Loucy (cell line): ENCODE measurements around the gene MUC7.

Experiments
- EZH2phosphoT487 ChIP-seq: fragments of 200-600 bp; IDR thresholded peaks from 2 replicates; pipeline ENCODE4 v1.6.1; 2018; ENCODE audit warnings: antibody characterized with exemption, mild to moderate bottlenecking, moderate library complexity, borderline replicate concordance
- TF ChIP-seq, protein P1 (sequence below): fragments of 200-600 bp; sonication (generic); conservative IDR thresholded peaks from 2 replicates; pipeline ENCODE4 v1.5.1; 2014; ENCODE audit warnings: mild to moderate bottlenecking, antibody characterized with exemption, low read length

DNA sequence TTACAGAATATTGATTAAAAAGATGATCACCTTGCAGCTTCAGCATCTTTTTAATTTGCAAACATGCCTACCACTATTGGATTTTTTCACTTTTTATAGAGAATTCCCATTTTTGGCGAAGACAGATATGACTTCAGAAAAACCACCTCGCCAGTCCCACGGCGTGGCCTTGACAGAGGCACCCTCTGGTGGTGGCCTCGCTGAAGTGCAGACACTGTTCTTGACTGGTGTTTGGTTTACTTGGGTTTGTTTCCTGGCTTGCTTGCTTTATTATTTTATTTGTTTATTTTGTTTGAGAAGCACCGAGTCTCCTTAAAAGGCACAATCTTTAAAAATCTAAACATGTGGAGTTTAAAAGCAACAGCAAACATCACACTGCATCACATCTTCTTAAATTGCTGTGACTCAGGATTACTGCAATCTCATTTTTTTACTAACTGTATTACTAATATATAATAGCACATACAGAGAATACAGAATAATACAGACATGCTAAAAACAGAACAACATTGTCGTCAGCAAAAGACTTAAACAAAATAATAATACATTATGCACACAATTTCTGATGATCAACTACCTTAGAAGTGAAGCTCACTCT lies 33.3 kb downstream of the MUC7 start:
- TF ChIP-seq, protein P1, sequence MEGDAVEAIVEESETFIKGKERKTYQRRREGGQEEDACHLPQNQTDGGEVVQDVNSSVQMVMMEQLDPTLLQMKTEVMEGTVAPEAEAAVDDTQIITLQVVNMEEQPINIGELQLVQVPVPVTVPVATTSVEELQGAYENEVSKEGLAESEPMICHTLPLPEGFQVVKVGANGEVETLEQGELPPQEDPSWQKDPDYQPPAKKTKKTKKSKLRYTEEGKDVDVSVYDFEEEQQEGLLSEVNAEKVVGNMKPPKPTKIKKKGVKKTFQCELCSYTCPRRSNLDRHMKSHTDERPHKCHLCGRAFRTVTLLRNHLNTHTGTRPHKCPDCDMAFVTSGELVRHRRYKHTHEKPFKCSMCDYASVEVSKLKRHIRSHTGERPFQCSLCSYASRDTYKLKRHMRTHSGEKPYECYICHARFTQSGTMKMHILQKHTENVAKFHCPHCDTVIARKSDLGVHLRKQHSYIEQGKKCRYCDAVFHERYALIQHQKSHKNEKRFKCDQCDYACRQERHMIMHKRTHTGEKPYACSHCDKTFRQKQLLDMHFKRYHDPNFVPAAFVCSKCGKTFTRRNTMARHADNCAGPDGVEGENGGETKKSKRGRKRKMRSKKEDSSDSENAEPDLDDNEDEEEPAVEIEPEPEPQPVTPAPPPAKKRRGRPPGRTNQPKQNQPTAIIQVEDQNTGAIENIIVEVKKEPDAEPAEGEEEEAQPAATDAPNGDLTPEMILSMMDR = peak; percentile 97
- TF ChIP-seq EZH2phosphoT487 = no peak
